NCI-H1105 treated with DMSO at 0.1 percent for 48 hours (cell line): ENCODE measurements around the gene PLXNA3.

ENCODE experiments used
- DNase-seq: peaks from one replicate; lab custom pipeline; 2025; lab: John Stamatoyannopoulos, UW

The PLXNA3 gene

GRCh38 chrX:154458954-154459778 lies 1.1 kb downstream of the PLXNA3 start:
- DNase-seq: peak; percentile 53

GRCh38 chrX:154459832-154460231 lies 1.8 kb downstream of the PLXNA3 start:
- DNase-seq: no peak

GRCh38 chrX:154460326-154460725 lies 2.2 kb downstream of the PLXNA3 start:
- no peak for DNase-seq

- no peak for DNase-seq
Observed at GRCh38 chrX:154462396-154462795, 4.3 kb downstream of the PLXNA3 start.

GRCh38 chrX:154463611-154464220 lies 5.6 kb downstream of the PLXNA3 start:
- DNase-seq: no peak

GRCh38 chrX:154464806-154465365 lies 6.8 kb downstream of the PLXNA3 start:
- DNase-seq: no peak

- DNase-seq: no peak
Observed at GRCh38 chrX:154465601-154466000, 7.5 kb downstream of the PLXNA3 start.

GRCh38 chrX:154466036-154466435 lies 8.0 kb downstream of the PLXNA3 start:
- DNase-seq: no peak

GRCh38 chrX:154466907-154467306 lies 8.8 kb downstream of the PLXNA3 start:
- no peak for DNase-seq

GRCh38 chrX:154467556-154467955 lies 9.5 kb downstream of the PLXNA3 start:
- no peak for DNase-seq

GRCh38 chrX:154468217-154468616 lies 10.1 kb downstream of the PLXNA3 start:
- no peak for DNase-seq

GRCh38 chrX:154469114-154469513 lies 11.0 kb downstream of the PLXNA3 start:
- no peak for DNase-seq

GRCh38 chrX:154469880-154470279 lies 11.8 kb downstream of the PLXNA3 start:
- DNase-seq: no peak

- DNase-seq: no peak
Observed at GRCh38 chrX:154470434-154470833, 12.4 kb downstream of the PLXNA3 start.

GRCh38 chrX:154470914-154471568 lies 13.0 kb downstream of the PLXNA3 start:
- no peak for DNase-seq

GRCh38 chrX:154471839-154472684 lies 14.0 kb downstream of the PLXNA3 start:
- DNase-seq: no peak

GRCh38 chrX:154472685-154473632 lies 14.9 kb downstream of the PLXNA3 start:
- no peak for DNase-seq

- no peak for DNase-seq
Observed at GRCh38 chrX:154473683-154474082, 15.6 kb downstream of the PLXNA3 start.

GRCh38 chrX:154476821-154477220 lies 18.7 kb downstream of the PLXNA3 start:
- no peak for DNase-seq

GRCh38 chrX:154477891-154478477 lies 19.9 kb downstream of the PLXNA3 start:
- DNase-seq: peak; percentile 13
